Putamen (tissue), 1 donor: Measurements from ENCODE around the gene PCDHGA9.
"Not testable (repeated sequence)": the region's sequence is repeated elsewhere in the genome, so short reads cannot be mapped to it uniquely, and the experiment has no call there.

Source experiments
- DNase-seq: peaks from one replicate; pipeline ENCODE4 v3.0.0-alpha.2; 2016; ENCODE audit warnings: low spot score

Gene PCDHGA9

GRCh38 chr5:141384471-141385267, 17.9 kb upstream of the PCDHGA9 start:
- no peak for DNase-seq

- not testable (repeated sequence) for DNase-seq
Observed at GRCh38 chr5:141387557-141388311, 14.8 kb upstream of the PCDHGA9 start, which contains the start of gene PCDHGB4. TSS of gene PCDHGB4 (plus strand) at chr5:141387698. CDS start at chr5:141387885, 187 bp downstream.

GRCh38 chr5:141388661-141389060, 13.9 kb upstream of the PCDHGA9 start:
- no peak for DNase-seq

- no peak for DNase-seq
Observed at GRCh38 chr5:141389153-141390042, 13.2 kb upstream of the PCDHGA9 start.

GRCh38 chr5:141392429-141393198, 10.0 kb upstream of the PCDHGA9 start, which contains the start of gene PCDHGA8:
TSS of gene PCDHGA8 (plus strand) at chr5:141392633. CDS start at chr5:141392814, 181 bp downstream.
- DNase-seq = no peak

GRCh38 chr5:141393267-141393666, 9.3 kb upstream of the PCDHGA9 start:
- no peak for DNase-seq

- DNase-seq = not testable (repeated sequence)
Observed at GRCh38 chr5:141394401-141395187, 8.0 kb upstream of the PCDHGA9 start.

GRCh38 chr5:141397756-141398551, 4.6 kb upstream of the PCDHGA9 start, which contains the start of gene PCDHGB5:
TSS of gene PCDHGB5 (plus strand) at chr5:141397947. CDS start at chr5:141398128, 181 bp downstream.
- DNase-seq = not testable (repeated sequence)

- no peak for DNase-seq
Observed at GRCh38 chr5:141398608-141399007, 4.0 kb upstream of the PCDHGA9 start.

GRCh38 chr5:141399555-141400258, 2.9 kb upstream of the PCDHGA9 start:
- DNase-seq = no peak

- DNase-seq = no peak
Observed at GRCh38 chr5:141403387-141403786, 809 bp downstream of the PCDHGA9 start.

GRCh38 chr5:141407790-141408505, 5.4 kb downstream of the PCDHGA9 start, which contains the start of gene PCDHGB6:
TSS of gene PCDHGB6 (plus strand) at chr5:141408021. CDS start at chr5:141408203, 182 bp downstream.
- DNase-seq = not testable (repeated sequence)

- DNase-seq = no peak
Observed at GRCh38 chr5:141409598-141410306, 7.2 kb downstream of the PCDHGA9 start.

- DNase-seq = no peak
Observed at GRCh38 chr5:141411575-141411974, 9.0 kb downstream of the PCDHGA9 start.

- no peak for DNase-seq
Observed at GRCh38 chr5:141412854-141413539, 10.4 kb downstream of the PCDHGA9 start, which contains the start of gene PCDHGA10. TSS of gene PCDHGA10 (plus strand) at chr5:141412987. CDS start at chr5:141413176, 189 bp downstream.

GRCh38 chr5:141413540-141414069, 11.0 kb downstream of the PCDHGA9 start:
- no peak for DNase-seq
